OCI-LY1 (cell line): ENCODE measurements around the gene USP22.

ENCODE experiments used
- EZH2 ChIP-seq: fragments of 200-600 bp; sonication (generic), shearing (Covaris generic); IDR thresholded peaks from 2 replicates; pipeline ENCODE4 v1.8.0; 2017; ENCODE audit warnings: borderline replicate concordance, mixed run types, mild to moderate bottlenecking, antibody characterized with exemption, low read length, moderate library complexity, mixed read lengths
- TF ChIP-seq, protein P1 (sequence below): fragments of 200-600 bp; sonication (generic), shearing (Covaris generic); IDR thresholded peaks from 2 replicates; pipeline ENCODE4 v1.5.1; 2017; ENCODE audit warnings: mild to moderate bottlenecking, antibody characterized with exemption, low read length, moderate library complexity, mixed read lengths

DNA sequence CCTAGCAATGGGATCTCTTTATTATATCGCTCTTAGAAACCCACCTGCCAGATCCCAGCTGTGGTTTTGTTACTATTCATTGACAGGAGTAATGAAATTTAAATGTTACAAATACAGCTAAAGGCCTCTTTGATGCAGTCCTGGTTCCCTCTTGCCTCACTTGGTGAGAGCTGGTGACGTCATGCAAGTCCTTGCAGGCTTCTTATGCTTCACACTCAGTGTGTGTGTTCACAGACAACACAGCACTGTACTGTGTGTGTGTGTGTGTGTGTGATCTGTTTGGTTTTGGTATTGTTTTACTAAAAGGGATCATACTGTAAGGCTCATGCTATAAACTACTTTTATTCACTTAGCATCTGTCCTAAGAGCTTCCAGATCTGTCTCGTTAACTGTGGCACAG is 75.0 kb downstream of the USP22 start:
- TF ChIP-seq, protein P1, sequence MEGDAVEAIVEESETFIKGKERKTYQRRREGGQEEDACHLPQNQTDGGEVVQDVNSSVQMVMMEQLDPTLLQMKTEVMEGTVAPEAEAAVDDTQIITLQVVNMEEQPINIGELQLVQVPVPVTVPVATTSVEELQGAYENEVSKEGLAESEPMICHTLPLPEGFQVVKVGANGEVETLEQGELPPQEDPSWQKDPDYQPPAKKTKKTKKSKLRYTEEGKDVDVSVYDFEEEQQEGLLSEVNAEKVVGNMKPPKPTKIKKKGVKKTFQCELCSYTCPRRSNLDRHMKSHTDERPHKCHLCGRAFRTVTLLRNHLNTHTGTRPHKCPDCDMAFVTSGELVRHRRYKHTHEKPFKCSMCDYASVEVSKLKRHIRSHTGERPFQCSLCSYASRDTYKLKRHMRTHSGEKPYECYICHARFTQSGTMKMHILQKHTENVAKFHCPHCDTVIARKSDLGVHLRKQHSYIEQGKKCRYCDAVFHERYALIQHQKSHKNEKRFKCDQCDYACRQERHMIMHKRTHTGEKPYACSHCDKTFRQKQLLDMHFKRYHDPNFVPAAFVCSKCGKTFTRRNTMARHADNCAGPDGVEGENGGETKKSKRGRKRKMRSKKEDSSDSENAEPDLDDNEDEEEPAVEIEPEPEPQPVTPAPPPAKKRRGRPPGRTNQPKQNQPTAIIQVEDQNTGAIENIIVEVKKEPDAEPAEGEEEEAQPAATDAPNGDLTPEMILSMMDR, result no peak
- no peak for TF ChIP-seq EZH2
